ENCODE data around the gene TSPAN11.

DNA sequence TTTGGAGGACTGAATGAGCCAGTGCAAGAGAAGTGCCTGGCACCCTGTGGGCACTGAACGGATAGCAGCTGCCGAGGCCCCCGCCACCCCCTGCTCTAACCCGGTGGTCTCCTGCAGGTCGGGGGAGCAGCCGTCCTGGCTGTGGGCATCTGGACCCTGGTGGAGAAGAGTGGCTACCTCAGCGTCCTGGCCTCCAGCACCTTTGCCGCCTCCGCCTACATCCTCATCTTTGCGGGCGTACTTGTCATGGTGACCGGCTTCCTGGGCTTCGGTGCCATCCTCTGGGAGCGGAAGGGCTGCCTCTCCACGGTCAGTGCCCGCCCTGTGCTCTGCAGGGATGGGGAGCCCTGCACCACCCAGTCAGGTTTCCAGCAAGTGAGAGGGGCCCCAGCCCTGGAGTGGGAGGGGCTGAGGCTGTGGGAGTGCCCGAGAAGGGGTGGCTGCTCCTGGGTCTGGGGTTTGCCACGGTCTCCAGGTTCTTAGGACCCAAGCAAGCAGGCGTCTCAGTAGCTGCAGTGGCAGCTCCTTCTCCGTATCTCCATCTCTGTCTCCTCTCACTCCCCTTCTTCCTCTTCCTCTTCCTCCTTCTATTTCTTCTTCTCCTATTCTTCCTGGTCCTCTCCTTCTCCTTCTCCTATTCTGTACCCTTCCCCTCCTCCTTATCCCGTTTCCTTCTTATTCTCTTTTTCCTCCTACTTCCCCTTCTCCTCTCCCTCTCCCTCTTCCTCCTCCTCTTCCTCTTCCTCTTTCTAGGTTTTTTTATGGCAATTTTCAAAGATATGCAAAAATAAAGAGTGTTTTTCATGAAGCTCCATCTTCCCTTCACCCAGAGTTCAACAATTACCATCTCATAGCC is 37.4 kb downstream of the TSPAN11 start:
- no peak for TF ChIP-seq TAF1 (IDR thresholded peaks at IDR 0.05; ENCODE audit: borderline replicate concordance, low read depth, low read length)
- no peak for TF ChIP-seq POLR2A (IDR thresholded peaks at IDR 0.05; ENCODE audit: low read depth, low read length)
- TF ChIP-seq POLR2AphosphoS5 (IDR thresholded peaks at IDR 0.05; ENCODE audit: low read depth, low read length), result no peak
